ENCODE results near the gene PICALM. TPM values are rescaled to one million over a fixed set of nuclear protein-coding genes. Genes with fewer than 3 reads are reported as not detected.

PICALM gene
- total and polyA plus RNA-seq, 2 donors (not counting 3 experiments of a cell fraction or from before 2014, with no cell fraction given), result 181 to 202 TPM

GRCh38 chr11:85955531-85955930 lies 113.4 kb downstream of the PICALM start:
- dilution Hi-C loops (cut with MboI; ENCODE audit: extremely low pct_ligation_motif_present, low sequenced_read_pairs), result no loop called here
- H3K9ac ChIP-seq (replicated peaks; ENCODE audit: extremely low read depth, insufficient read depth, low read length), result no peak overlapping the region
- peaks cover 10 to 13% of the 10 kb centered on the region in 2 experiments for H3K36me3 ChIP-seq (ENCODE audit: control insufficient read depth in 2 of 2, extremely low read depth in 1 of 2, insufficient read depth in 2 of 2, low read length in 2 of 2)
- H3K27me3 ChIP-seq (ENCODE audit: control insufficient read depth in 2 of 2, insufficient read depth in 2 of 2, low read length in 2 of 2), result no peaks in the 10 kb centered on the region
- no peak overlapping the region for H2AFZ ChIP-seq (ENCODE audit: low read depth, low read length)
- H3K4me3 ChIP-seq (replicated peaks in 1 of 3; ENCODE audit: insufficient read depth in 1 of 3, low read depth in 1 of 3, low read length in 3 of 3), result no peak overlapping the region
- H3K9me3 ChIP-seq (replicated peaks; ENCODE audit: control insufficient read depth, insufficient read depth, low read length), result no peaks in the 10 kb centered on the region
- no peak for TF ChIP-seq POLR2AphosphoS5 (IDR thresholded peaks at IDR 0.05; ENCODE audit: insufficient read depth, low read depth, low read length)
- TF ChIP-seq MYC (IDR thresholded peaks at IDR 0.05; ENCODE audit: low read depth, low read length), result no peak
- no peak for TF ChIP-seq GATA2 (IDR thresholded peaks at IDR 0.05; ENCODE audit: insufficient read depth, insufficient read length, low read depth, low read length)
- TF ChIP-seq CTCF (IDR thresholded peaks at IDR 0.05; ENCODE audit: extremely low read depth in 1 of 2, insufficient read depth in 1 of 2, low read depth in 1 of 2, low read length in 2 of 2), result no peak
- no peak for TF ChIP-seq POLR2A (IDR thresholded peaks at IDR 0.05; ENCODE audit: low read depth, low read length)
- TF ChIP-seq EZH2 (IDR thresholded peaks at IDR 0.05; ENCODE audit: borderline replicate concordance, low read depth, low read length, severe bottlenecking), result no peak
- TF ChIP-seq FOS (IDR thresholded peaks at IDR 0.05; ENCODE audit: borderline replicate concordance, insufficient read depth, low read length), result no peak
- no peak for TF ChIP-seq MAX (IDR thresholded peaks at IDR 0.05; ENCODE audit: insufficient read depth, insufficient read length)
- no peak for TF ChIP-seq JUN (IDR thresholded peaks at IDR 0.05; ENCODE audit: borderline replicate concordance, insufficient read depth, insufficient read length, low read depth)
- ChIA-PET POLR2A (no interaction called here), CTCF (interaction anchor here (0.6 kb wide), 1 partner anchor 13 kb away, joined by 3 read pairs; no protein-coding TSS in a partner anchor)
- H3K4me1 ChIP-seq (ENCODE audit: control insufficient read depth, extremely low read depth, insufficient read depth, low read length), result no peaks in the 10 kb centered on the region
- intact Hi-C loops (cut with micrococcal nuclease), result no loop called here
- DNase-seq (ENCODE audit: low read depth, low spot score) (no peak), FAIRE-seq (no peak)
- no TSS peak for BruUV-seq (replicated peaks)
- no peak overlapping the region for H3K27ac ChIP-seq (ENCODE audit: insufficient read depth, low read depth, low read length)
- H3K79me2 ChIP-seq (ENCODE audit: control insufficient read depth, insufficient read depth, low read length), result peaks cover 2% of the 10 kb centered on the region
- no peaks in the 10 kb centered on the region for H3K9me1 ChIP-seq (replicated peaks; ENCODE audit: control insufficient read depth, extremely low read depth, insufficient read depth, low read length)
- no peaks in the 10 kb centered on the region for H4K20me1 ChIP-seq (replicated peaks; ENCODE audit: control insufficient read depth, extremely low read depth, insufficient read depth, low read length)
- H3K4me2 ChIP-seq (ENCODE audit: insufficient read depth, low read length), result no peak overlapping the region

All from endothelial cell of umbilical vein (primary cell).